GM21825 (cell line): Measurements from ENCODE around the gene CAPN12.

ENCODE experiments used
- ATAC-seq: cut with Tn5 transposase; IDR thresholded peaks from one replicate; pipeline ENCODE4 v1.9.1; 2021; ENCODE audit warnings: mild to moderate bottlenecking, moderate library complexity; ENCODE audit not compliant: unreplicated experiment

CAPN12 gene

DNA sequence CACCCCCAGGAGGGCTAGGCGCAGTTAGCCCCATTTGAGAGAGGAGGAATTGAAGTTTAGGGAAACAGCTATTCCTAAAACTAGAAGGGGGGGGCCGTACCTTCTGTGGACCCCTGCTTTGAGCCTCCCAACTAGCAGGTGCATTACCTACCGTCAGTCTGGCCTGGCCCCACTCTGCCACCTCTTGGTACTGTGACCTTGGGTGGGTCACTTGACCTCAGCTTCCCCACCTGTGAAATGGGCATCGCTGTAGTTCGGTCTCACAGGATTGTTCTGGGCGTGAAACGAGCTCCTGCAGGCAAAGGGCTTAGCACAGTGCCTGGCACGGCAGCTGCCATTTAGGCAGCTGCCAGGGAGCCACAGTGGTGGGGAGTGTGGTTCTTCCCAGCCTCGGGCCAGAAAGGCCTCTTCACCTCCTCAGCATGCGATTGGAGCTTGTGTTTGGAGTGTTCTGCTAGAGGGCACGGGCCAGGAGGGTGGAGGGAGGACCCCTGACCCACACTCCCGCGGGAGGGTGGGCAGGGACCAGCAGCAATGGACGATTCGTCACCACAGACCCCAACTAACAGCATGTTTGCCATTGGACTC is 32.0 kb downstream of the CAPN12 start:
- ATAC-seq = no peak

DNA sequence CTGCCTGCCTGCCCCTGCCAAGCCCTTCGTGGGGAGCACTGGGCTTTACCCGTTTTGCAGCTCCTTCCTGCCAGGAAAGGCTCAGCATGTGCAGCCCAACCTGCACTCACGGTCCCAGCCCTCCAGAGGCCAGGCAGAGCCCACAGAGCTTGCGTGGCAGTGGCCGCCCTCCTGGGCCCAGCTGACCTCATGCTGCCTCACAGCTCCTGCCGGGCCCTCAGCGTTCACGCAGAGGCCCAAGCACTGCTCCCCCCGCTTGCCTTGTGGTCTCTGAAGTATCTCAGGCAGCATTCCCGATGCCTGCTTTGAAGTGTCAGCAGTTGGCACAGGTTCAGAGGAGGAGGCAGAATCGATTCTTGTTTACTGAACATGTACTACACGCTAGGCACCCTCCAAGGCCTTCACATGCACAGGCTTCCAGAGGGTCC is 32.5 kb downstream of the CAPN12 start:
- ATAC-seq = no peak

DNA sequence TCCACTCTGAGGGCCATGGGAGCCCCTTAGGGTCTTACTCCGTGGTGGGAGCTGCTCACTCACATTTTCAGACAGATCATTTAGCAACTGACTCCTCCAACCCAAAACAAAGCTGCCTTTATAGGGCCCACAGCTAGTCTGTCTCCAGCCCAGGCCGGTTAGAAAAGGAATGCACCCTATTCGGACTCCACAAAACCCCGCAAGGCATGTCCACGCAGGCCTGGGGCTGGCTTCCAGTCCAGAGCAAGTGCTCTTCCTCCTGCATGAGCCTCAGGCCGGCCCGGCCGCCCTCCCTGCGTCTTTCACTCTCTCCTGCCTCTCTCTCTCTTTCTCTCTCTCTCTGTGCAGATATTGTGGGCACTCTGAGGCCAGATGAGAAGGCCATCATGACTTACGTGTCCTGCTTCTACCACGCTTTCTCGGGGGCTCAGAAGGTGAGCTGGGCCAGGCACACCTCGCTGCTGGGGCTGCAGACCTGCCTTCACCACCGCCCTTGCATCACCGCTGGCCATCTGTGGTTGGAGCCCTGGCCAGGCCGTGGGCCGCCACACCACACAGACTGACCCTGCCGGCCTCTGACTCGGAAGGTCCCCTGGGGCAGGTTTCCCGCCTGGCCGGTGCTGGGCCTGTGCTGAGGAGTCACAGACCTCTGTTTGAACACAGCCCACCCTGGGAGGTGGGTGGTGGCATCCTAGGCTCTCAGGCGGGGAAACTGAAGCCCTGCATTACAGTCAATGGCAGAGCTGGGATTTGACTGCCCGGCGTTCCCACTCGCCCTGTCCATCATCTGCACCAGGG is 33.1 kb downstream of the CAPN12 start:
- no peak for ATAC-seq

DNA sequence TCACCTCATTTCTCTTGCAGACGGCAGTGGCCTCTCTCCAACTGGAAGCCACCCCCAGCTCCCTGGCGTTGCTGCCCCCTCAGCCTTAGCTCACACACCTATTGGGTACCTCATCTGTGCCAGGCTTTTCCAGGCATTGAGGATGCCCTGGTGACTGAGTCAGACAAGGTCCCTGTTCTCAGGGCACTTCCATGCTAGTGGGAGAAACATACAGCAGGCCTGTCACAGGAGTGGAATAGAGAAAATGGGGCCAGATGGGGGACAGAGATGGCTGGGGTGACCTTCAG is 33.9 kb downstream of the CAPN12 start:
- no peak for ATAC-seq

DNA sequence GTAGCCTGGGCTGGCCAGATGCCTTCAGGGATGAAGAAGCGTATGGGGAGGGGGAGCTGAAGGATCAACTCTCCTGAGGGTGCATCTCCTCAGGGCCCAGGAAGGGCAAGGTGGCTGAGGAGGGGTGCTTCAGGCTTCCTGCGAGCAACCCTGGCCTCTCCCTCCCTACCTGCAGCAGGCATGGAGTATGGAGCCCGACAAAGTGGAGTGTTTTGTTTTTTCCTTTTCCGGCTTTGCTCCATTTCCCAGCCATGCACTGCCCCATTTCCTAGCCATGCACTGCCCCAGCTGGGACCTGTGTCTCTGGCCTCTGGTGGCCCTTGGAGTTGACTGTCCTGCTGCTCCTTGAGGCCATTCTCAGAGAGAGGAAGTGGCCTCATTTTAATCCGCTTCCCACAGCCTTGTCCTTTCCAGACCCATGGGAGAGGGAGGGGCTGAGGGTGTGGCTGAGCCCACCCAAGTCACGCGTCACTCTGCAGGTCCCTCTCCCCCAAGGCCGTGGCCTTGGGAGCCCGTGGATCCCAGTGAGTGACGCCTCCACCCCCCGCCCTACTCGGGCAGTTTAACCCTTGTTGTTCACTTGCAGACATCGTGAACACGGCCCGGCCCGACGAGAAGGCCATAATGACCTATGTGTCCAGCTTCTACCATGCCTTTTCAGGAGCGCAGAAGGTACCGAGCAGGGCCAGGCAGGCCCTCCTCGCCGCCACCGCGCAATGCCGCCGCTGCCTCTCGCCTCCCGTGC is 34.4 kb downstream of the CAPN12 start:
- ATAC-seq = no peak

DNA sequence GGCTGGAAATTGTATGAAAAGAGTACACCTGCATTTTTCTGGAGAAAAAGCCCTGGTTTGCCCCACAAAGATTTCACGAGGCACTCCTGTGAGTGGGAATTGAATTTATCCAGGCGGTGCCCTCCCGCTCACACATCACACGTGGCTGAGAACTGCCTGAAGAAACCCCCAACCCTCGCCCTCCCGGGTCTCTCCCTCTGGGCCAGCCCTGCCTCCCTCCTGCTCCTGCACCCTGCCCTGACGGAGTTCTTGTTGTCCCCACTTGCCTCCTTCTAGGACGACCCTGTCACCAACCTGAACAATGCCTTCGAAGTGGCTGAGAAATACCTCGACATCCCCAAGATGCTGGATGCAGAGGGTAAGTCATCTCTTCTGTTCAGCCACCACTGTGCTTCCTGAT is 35.2 kb downstream of the CAPN12 start:
- no peak for ATAC-seq

DNA sequence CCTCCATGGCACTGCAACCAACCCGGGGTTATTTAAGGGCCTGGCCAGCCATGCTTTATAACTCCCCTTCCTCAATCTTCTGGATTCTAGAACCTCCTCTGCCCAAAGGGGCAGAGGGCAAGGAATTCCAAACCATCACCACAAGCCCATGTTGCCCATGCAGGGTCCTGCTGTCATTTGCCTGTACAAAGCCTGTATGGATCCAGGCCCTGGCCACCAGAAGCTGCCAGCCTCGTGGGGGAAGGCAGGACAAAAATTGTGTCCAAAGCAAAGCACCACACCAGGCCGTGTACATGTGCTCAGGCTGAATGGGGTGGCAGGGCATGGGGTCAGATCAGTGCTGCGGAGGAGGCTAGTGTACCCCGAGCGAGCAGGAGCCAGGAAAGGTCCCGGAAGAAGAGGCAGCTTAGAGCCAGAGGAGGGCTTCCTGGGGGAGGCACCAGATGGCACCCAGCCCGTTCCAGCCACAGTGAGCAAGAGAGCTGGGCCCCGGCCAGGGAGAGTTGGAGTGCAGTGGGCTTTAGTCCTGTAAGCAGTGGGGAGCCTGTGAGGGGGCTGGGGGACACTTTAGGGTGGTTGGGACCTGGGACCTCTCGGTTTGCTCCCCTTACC is 35.8 kb downstream of the CAPN12 start:
- no peak for ATAC-seq

DNA sequence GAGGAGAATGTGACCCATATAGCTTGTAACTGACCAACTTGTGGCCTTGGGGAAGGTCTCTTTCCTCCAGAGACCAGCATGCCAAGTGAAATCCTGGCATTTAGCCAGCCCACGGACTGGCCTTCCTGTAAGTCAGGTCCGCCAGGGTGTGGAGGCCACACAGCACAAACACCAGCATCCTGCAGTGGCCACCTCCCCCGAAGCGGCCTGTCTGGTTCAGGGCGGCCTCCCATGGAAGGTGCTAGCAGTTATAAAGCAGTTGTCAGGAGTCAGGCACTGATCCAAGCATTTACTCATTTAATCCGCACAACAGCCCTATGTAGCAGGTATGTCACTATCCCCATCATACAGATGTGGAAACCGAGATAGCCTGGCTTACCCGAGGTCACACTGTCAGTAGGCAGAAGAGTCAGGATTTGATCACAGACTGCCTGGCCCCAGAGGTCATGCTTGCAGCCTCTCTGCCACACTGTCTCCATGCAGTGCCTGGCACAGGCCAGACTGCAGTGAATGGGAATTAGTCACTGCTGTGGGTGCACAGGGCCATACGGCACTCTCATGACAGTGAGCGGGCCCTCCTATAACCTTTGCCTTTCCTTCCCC is 36.7 kb downstream of the CAPN12 start:
- ATAC-seq = no peak

DNA sequence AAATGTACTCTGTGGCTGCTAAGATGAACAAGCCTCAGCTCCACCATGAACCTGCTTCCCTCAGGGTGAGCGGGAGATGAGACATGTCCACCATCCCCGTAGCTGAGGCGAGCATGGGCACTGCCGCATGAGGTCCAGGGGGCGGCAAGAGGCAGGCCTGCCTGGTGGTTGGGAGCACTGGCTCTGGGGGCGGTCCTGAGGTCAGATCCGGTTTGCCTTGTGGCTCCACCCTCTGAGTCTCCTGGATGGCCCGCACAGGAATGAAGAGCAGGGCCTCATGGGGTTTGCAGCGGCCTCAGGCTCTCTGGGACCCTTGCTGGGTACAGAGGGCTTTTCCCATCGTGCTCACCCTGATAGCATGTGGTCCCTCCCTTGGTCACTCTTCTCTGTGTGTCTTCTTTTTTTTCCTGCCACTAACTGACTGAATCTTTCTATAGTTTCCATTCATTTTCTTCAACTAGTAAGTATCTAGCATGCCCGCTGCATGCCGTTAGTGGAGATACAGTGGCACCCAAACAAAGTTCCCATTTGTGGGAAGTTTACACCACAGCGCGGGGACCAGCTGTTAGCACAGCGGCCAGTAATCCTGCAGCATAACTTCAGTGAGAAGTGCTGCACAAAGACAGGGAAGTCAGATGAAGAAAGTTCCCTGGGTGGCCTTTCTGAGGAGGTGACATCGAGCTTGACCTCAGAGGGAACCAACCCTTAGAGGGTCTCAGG is 37.3 kb downstream of the CAPN12 start:
- no peak for ATAC-seq

DNA sequence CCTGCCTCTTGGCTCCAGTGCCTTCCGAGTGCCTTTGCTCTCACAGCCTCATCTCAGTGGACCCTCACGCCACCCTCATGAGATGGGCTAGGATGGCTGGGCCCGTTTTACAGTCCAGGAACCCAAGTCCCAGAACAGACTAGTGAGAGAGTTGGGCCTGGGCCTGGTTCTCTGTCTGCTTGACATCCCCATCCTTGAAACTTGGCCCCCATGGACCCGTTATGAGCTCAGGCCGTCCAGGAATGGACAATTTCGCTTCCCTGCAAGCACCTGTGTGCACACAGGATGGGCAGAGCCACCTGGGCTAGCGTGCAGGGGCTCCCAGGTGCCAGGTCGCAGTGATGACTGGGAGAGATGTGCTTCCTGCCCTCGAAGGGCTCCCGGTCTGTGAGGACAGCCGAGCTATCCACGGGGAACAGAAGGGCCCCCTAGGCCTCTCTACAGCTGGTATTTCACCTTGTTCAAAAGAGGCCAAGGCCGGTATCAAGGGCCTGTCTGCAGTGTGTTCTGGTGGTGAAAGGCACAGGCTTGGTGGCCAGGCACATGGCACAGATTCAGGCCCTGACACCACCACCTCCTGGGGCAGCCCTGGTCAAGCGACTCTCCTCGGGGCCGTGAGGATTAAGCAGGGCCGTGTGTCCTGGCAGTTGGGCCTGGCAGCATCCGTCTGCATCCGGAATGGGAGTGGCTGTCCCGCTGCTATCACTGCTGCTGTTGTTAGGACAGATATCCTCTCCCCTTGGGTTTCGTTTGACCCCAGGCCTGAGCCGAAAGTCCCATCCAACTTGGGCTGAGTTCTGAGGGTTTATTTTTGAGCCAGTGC is 38.9 kb downstream of the CAPN12 start:
- ATAC-seq = no peak

DNA sequence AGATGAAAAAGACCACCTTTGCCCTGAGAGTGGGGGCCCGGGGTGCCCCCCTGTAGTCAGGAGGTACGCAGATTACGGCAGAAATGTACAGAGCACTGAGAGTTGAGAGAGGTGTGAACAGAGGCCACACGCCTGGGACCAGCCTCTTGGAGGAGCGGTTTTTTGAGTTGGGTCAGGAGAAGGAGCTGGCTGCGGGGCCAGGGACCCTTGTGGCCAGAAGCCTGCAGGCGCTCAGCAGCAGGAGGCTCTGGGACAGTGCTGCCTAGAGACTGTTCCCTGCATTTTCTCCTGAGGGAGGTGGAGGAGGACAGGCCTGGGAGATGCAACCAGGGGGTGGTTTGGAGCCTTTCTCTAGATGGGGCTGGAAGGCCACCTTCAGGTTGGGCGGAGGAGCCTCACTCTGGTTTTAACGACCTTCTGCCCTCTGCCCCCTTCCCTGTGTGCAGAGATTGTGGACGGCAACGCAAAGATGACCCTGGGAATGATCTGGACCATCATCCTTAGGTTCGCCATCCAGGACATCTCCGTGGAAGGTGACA is 39.7 kb downstream of the CAPN12 start:
- ATAC-seq = no peak

DNA sequence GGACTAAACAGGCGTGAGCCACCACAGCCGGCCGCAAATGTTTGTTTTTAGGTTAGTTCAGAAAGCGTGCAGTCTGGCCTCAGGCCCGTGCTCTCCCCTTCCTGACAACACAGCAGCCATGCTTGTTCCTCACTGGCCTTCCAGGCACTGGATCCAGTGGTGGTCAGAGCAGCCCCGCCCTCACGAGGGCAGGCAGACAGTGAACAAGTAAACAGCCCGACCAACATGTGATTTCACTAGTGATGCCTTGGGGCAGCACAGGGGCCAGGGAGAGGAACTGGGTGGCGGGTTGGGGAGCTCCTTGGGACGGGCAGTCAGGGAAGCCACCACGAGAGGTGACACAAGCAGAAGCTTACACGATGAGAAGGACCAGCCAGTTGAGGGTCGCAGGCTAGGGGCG is 40.8 kb downstream of the CAPN12 start:
- ATAC-seq = no peak

DNA sequence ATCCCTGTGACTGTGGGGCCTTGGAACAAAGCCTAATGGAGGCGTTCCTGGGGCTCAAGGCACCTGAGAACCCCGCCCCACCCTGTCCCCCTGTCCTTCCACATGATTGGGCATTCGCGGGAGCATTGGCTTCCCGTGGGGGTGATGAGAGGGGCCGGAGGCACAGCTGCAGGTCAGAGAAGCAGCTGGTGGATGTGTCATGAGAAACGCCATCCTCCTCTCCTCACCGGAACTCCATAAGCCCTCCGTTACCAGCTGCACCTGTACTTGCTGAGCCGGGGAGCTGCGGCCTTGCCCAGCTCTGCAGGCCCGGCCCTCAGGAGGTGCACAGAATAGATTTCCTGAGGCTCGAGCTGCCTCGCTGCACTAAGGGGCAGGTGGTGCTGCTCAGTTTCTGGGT is 42.0 kb downstream of the CAPN12 start:
- ATAC-seq = no peak

DNA sequence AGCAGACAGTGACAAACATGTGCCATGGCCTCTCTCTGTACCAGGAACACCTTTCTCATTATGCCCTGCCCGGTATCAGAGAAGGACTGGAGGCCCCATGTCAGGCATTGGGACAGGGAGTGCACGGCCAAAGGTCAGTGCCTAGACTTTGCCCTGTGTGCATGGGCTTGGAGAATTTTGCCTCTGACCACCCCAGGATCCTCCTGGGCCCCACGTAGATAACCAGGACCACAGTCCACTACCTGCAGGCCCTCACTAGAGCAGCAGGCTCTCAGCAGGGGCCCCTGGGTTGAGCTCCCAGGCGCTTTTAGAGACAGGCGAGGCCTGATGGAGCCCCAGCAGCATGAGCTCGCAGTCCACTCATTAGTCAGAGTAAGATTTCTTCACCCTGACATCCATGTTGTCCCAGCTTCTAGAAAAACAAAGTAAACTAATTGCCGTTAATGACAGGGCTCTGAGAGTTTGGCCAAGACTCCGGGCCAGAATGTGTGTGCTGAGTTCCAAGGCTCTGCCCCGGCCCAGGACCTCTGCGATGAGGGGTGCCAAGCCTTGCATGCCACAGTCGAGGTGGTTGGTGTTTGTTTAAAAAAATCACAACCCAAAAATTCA is 42.7 kb downstream of the CAPN12 start:
- ATAC-seq = no peak

DNA sequence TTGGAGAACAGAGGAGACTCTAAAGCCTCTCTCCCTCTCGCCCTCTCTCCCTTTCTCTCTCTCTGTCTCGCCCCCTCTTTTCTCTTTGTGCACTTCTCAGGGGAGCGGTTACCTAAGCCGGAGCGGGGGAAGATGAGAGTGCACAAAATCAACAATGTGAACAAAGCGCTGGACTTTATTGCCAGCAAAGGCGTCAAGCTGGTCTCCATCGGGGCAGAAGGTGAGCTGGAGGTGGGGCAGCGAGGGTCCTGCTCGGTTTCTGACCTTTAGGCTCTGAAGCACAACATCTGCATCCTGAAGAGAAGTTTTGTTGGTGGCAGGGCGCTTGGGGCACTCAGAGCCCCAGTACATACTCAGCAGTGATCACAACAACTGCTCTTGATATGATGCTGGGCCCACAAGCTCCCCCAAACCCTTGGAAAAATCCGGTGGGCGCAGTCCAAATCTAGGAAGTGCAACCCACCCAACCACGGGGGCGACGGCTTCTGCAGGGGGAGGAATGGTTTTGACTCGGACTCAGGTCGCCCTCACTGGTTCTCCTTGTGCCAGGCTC is 43.3 kb downstream of the CAPN12 start:
- no peak for ATAC-seq

DNA sequence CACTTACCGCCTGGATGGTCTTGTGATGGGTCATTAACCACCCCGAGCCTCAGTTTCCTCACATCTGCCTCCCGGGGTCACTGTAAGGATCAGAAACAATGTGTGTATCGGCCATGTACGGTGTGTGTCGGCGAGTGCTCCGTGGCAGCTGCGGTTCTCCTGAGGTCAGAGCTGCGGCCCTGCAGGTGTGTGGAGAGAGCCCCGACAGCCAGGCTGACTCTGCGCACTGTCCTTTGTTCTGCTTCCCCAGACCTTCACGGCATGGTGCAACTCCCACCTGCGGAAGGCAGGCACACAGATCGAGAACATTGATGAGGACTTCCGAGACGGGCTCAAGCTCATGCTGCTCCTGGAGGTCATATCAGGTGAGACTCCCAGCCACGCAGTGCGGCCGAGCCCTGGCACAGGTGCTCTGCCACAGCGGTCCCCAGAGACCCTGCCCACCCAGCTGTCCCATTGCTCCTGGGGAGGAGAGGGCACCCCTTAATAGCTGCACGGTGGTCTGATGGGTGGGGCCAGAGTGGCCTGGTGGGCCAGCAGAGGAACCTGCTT is 43.8 kb downstream of the CAPN12 start:
- ATAC-seq = no peak

DNA sequence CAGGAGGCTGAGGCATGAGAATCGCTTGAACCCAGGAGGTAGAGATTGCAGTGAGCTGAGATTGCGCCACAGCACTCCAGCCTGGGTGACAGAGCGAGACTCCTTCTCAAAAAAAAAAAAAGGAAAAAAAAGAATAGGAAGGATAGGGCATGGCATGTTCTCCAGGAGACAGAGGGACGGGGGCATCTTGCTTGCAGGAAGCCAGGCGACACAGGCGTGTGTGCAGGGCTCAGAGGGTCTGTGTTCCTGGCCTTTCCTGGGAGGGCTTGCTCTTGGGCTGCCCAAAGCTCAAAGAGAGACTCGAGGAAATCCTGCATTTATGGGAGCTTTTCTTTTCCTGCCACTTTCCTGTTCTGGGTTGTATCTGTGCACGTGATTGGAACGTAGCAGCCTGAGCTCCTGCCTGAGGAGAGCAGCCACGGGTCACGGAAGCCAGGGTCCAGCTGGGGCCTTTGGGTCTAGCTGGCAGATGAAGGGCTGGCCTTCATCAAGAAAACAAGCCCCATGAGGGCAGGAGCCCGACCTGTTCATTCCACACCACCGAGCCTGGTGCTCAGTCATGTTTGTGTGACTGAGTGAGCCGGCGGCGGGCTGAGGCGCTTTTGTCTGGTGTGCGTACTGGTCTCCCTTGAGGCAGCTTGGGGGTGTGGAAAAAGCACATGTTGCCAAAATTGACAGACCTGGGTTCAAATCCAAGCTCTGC is 44.5 kb downstream of the CAPN12 start:
- no peak for ATAC-seq

DNA sequence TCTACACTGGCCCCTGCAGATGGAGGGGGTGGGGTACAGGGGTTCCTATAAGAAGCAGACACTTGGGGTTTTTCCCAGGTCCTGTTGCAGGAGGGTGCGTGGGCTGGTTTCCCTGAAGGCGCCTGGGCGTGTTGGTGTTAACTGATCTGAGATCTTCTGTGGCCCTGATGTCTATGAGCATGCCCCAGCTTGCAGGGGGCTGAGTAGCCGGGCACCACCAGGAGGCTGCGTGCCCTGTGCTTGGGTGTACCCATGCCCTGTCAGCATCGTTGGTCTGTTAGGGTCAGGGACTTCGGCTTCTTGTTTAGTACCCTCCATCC is 45.3 kb downstream of the CAPN12 start:
- no peak for ATAC-seq
